ENCODE data around the gene CTCFL. TPM values are rescaled to one million over a fixed set of nuclear protein-coding genes. Genes with fewer than 3 reads are reported as not detected.

Gene CTCFL
- polyA plus RNA-seq, 1 donor from 2014 or later, result not detected

DNA sequence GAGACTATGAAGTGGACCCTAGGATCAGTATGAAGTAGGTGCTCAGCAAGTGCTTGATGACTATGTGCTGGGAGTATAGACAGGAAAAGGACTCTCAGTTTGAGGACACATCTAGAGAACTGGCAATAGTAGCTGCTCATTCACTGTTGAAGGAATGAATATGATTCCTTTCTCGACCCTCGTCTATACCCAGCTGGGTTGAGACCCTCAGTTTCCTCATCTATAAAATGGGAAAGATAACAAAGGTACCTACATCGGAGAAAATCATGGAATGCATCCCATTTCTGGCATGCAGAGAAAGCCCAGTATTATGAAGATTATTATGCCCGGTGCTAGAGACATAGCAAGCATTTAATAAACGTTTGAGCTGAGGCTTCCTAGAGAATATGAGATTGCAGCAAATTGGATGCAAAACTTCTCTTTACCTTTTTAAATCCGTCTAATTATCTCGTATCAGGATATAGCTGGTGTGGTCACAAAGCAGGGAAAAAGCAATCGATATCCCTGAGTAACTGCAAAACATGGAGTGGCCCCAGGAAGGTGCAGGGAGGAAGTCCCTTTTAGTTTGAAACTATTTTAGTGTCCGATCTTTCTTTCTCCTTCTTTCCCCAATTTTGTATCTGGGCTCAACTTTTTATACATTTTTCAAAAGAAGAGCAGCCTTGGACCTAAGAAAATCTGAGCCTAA is 33.1 kb upstream of the CTCFL start:
- H3K9me3 ChIP-seq (ENCODE audit: low read length), result no peaks in the 10 kb centered on the region
- H2AFZ ChIP-seq (ENCODE audit: low read depth, low read length), result no peak overlapping the region
- no peak overlapping the region for H3K27ac ChIP-seq (ENCODE audit: low read length)
- no peaks in the 10 kb centered on the region for H3K9me2 ChIP-seq (ENCODE audit: insufficient read depth, low read length)
- H3K4me3 ChIP-seq (ENCODE audit: low read length), result no peak overlapping the region
- TF ChIP-seq, protein P1, sequence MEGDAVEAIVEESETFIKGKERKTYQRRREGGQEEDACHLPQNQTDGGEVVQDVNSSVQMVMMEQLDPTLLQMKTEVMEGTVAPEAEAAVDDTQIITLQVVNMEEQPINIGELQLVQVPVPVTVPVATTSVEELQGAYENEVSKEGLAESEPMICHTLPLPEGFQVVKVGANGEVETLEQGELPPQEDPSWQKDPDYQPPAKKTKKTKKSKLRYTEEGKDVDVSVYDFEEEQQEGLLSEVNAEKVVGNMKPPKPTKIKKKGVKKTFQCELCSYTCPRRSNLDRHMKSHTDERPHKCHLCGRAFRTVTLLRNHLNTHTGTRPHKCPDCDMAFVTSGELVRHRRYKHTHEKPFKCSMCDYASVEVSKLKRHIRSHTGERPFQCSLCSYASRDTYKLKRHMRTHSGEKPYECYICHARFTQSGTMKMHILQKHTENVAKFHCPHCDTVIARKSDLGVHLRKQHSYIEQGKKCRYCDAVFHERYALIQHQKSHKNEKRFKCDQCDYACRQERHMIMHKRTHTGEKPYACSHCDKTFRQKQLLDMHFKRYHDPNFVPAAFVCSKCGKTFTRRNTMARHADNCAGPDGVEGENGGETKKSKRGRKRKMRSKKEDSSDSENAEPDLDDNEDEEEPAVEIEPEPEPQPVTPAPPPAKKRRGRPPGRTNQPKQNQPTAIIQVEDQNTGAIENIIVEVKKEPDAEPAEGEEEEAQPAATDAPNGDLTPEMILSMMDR (IDR thresholded peaks at IDR 0.05; ENCODE audit: poor library complexity, severe bottlenecking), result no peak
- TF ChIP-seq RAD21 (conservative IDR thresholded peaks at IDR 0.05), result no peak
- TF ChIP-seq SMC3 (conservative IDR thresholded peaks at IDR 0.05; ENCODE audit: poor library complexity), result no peak
- TF ChIP-seq TAF1 (IDR thresholded peaks at IDR 0.05; ENCODE audit: low read depth), result no peak
- TF ChIP-seq EZH2 (IDR thresholded peaks at IDR 0.05; ENCODE audit: borderline replicate concordance, insufficient read depth, low read length, poor library complexity, severe bottlenecking), result no peak
- TF ChIP-seq, protein P2, sequence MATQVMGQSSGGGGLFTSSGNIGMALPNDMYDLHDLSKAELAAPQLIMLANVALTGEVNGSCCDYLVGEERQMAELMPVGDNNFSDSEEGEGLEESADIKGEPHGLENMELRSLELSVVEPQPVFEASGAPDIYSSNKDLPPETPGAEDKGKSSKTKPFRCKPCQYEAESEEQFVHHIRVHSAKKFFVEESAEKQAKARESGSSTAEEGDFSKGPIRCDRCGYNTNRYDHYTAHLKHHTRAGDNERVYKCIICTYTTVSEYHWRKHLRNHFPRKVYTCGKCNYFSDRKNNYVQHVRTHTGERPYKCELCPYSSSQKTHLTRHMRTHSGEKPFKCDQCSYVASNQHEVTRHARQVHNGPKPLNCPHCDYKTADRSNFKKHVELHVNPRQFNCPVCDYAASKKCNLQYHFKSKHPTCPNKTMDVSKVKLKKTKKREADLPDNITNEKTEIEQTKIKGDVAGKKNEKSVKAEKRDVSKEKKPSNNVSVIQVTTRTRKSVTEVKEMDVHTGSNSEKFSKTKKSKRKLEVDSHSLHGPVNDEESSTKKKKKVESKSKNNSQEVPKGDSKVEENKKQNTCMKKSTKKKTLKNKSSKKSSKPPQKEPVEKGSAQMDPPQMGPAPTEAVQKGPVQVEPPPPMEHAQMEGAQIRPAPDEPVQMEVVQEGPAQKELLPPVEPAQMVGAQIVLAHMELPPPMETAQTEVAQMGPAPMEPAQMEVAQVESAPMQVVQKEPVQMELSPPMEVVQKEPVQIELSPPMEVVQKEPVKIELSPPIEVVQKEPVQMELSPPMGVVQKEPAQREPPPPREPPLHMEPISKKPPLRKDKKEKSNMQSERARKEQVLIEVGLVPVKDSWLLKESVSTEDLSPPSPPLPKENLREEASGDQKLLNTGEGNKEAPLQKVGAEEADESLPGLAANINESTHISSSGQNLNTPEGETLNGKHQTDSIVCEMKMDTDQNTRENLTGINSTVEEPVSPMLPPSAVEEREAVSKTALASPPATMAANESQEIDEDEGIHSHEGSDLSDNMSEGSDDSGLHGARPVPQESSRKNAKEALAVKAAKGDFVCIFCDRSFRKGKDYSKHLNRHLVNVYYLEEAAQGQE (IDR thresholded peaks at IDR 0.05; ENCODE audit: borderline replicate concordance), result no peak
- TF ChIP-seq EP300 (conservative IDR thresholded peaks at IDR 0.05; ENCODE audit: poor library complexity, severe bottlenecking), result no peak
- no peak for TF ChIP-seq POLR2AphosphoS5 (IDR thresholded peaks at IDR 0.05)
- TF ChIP-seq MXI1 (conservative IDR thresholded peaks at IDR 0.05; ENCODE audit: poor library complexity, severe bottlenecking), result no peak
- no peaks in the 10 kb centered on the region for H3K36me3 ChIP-seq (ENCODE audit: insufficient read depth, low read length)
- no peak overlapping the region for H3K4me2 ChIP-seq (ENCODE audit: low read length)
- H3K79me2 ChIP-seq (replicated peaks; ENCODE audit: insufficient read depth, low read length), result no peaks in the 10 kb centered on the region
- H4K20me1 ChIP-seq (ENCODE audit: insufficient read depth), result no peaks in the 10 kb centered on the region
- H3K9ac ChIP-seq (ENCODE audit: low read length), result no peak overlapping the region
- H3K27me3 ChIP-seq (ENCODE audit: insufficient read depth, low read depth, low read length), result no peaks in the 10 kb centered on the region
- H3F3A ChIP-seq (ENCODE audit: insufficient read depth, low read length, poor library complexity, severe bottlenecking), result no peaks in the 10 kb centered on the region

DNA sequence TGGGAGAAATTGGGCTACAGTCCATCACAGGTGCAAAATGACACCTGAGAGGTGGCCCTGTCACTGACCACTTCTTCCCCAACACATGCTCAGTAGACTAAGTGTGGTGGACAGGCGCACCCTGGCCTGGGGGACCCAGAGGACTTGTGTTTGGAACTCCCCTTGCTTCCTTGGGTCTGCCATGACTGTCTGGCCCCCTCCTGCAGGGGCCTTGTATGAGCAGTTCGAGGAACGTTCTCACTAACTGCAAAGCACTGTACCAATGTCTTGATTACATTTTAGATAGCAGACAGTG is 32.0 kb upstream of the CTCFL start:
- H3K4me3 ChIP-seq (ENCODE audit: low read length), result no peak overlapping the region

More for the DNA sequence above, 32.0 kb upstream of the CTCFL start:
- Histone ChIP-seq H3K4me2 (ENCODE audit: low read length) (no peak overlapping the region), H3F3A (ENCODE audit: insufficient read depth, low read length, poor library complexity, severe bottlenecking) (no peaks in the 10 kb centered on the region), H3K9ac (ENCODE audit: low read length) (no peak overlapping the region), H3K27ac (ENCODE audit: low read length) (no peak overlapping the region), H2AFZ (ENCODE audit: low read depth, low read length) (no peak overlapping the region), H3K36me3 (ENCODE audit: insufficient read depth, low read length) (no peaks in the 10 kb centered on the region), H3K9me2 (ENCODE audit: insufficient read depth, low read length) (no peaks in the 10 kb centered on the region), H3K27me3 (ENCODE audit: insufficient read depth, low read depth, low read length) (no peaks in the 10 kb centered on the region), H3K79me2 (replicated peaks; ENCODE audit: insufficient read depth, low read length) (no peaks in the 10 kb centered on the region), H4K20me1 (ENCODE audit: insufficient read depth) (no peaks in the 10 kb centered on the region), H3K9me3 (ENCODE audit: low read length) (no peaks in the 10 kb centered on the region)
- TF ChIP-seq RAD21 (conservative IDR thresholded peaks at IDR 0.05), result no peak
- TF ChIP-seq, protein P1 (IDR thresholded peaks at IDR 0.05; ENCODE audit: poor library complexity, severe bottlenecking), result no peak
- no peak for TF ChIP-seq MXI1 (conservative IDR thresholded peaks at IDR 0.05; ENCODE audit: poor library complexity, severe bottlenecking)
- TF ChIP-seq SMC3 (conservative IDR thresholded peaks at IDR 0.05; ENCODE audit: poor library complexity), result no peak
- no peak for TF ChIP-seq EP300 (conservative IDR thresholded peaks at IDR 0.05; ENCODE audit: poor library complexity, severe bottlenecking)
- TF ChIP-seq TAF1 (IDR thresholded peaks at IDR 0.05; ENCODE audit: low read depth), result no peak
- TF ChIP-seq, protein P2 (IDR thresholded peaks at IDR 0.05; ENCODE audit: borderline replicate concordance), result no peak
- TF ChIP-seq EZH2 (IDR thresholded peaks at IDR 0.05; ENCODE audit: borderline replicate concordance, insufficient read depth, low read length, poor library complexity, severe bottlenecking), result no peak
- TF ChIP-seq POLR2AphosphoS5 (IDR thresholded peaks at IDR 0.05), result no peak

All from neural cell (in vitro differentiated cells).